Lower leg skin (tissue), 3 donors: Measurements from ENCODE around the gene HCST.

Source experiments
- POLR2A ChIP-seq, 2 donors: fragments of 450-650 bp; IDR thresholded peaks; one replicate each; pipeline ENCODE4 v1.6.1; 2016 to 2017; ENCODE audit warnings: antibody characterized with exemption in 2 of 2, mild to moderate bottlenecking in 1 of 2, moderate library complexity in 1 of 2
- TF ChIP-seq, protein P1 (sequence below), 3 donors: fragments of 450-650 bp; IDR thresholded peaks; one replicate each; pipeline ENCODE4 v1.5.1; 2016; ENCODE audit warnings: antibody characterized with exemption in 3 of 3, mild to moderate bottlenecking in 3 of 3, moderate library complexity in 2 of 3

DNA sequence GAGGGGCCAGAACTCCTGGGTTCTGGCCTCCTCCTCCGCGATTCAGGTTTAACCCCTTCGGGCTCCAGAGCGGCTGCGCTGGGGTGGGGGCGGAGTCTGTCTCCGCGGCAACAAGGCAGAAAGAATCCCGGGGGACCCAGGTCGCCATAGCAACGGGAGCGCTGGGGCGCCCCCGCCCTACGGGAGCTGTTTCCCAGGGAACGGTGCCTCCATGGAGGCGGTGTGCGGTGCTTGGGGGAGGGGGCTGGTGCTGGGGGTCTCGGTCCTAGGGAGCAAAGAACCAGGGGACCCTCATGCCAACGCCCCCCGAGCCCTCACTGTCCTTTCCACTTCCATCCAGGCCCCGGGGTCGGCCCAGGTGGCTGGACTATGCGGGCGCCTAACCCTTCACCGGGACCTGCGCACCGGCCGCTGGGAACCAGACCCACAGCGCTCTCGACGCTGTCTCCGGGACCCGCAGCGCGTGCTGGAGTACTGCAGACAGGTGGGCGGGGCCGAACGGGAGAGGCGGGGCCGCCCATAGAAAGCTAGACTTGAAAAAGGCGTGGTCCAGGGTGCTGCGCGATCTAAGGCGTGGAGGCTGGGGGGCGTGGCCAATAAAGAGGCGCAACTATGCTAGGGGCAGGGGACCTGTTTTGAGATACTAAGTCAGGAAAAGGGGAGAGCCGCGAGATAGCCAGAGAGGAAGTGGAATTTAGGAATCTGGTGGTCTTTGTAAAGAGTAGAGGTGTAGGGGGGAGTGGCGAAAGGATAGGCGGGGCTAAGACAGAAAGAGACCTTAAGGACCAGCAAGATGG lies 32.8 kb upstream of the HCST start:
- TF ChIP-seq, protein P1, sequence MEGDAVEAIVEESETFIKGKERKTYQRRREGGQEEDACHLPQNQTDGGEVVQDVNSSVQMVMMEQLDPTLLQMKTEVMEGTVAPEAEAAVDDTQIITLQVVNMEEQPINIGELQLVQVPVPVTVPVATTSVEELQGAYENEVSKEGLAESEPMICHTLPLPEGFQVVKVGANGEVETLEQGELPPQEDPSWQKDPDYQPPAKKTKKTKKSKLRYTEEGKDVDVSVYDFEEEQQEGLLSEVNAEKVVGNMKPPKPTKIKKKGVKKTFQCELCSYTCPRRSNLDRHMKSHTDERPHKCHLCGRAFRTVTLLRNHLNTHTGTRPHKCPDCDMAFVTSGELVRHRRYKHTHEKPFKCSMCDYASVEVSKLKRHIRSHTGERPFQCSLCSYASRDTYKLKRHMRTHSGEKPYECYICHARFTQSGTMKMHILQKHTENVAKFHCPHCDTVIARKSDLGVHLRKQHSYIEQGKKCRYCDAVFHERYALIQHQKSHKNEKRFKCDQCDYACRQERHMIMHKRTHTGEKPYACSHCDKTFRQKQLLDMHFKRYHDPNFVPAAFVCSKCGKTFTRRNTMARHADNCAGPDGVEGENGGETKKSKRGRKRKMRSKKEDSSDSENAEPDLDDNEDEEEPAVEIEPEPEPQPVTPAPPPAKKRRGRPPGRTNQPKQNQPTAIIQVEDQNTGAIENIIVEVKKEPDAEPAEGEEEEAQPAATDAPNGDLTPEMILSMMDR (IDR thresholded peaks at IDR 0.05) = no peak
- TF ChIP-seq POLR2A (IDR thresholded peaks at IDR 0.05) = no peak
